ENCODE measurements around the gene KIRREL2. TPM values are rescaled to one million over a fixed set of nuclear protein-coding genes. Genes with fewer than 3 reads are reported as not detected.
A peak's percentile ranks its signal among the peaks of the same experiment; 100 is the strongest.

The KIRREL2 gene
- total RNA-seq, 6 experiments from 2014 or later, result 0.07 TPM; not detected in 5

- Mint-ChIP-seq H3K4me1 (ENCODE audit: low read depth) (peaks cover 51% of the 10 kb centered on the region), H3K27me3 (ENCODE audit: insufficient read depth) (peaks cover 2% of the 10 kb centered on the region; the same call in 1 of the 2 replicates), H3K36me3 (ENCODE audit: low read depth) (no peaks in the 10 kb centered on the region), H3K9me3 (no peaks in the 10 kb centered on the region), H3K27ac (peak overlapping the region; percentile 91), H3K4me3 (peak overlapping the region; percentile 95)
- no peak for TF ChIP-seq CTCF (IDR thresholded peaks at IDR 0.05)
- peak; percentile 79 for DNase-seq
These were observed 44.4 kb downstream of the KIRREL2 start for GRCh38 chr19:35901055-35901644.

GRCh38 chr19:35901854-35902661 lies 45.3 kb downstream of the KIRREL2 start, which contains the start of gene HCST:
Gene HCST (plus strand): TSS chr19:35902529. CDS start chr19:35902594, 65 bp downstream.
- H3K27me3 Mint-ChIP-seq (ENCODE audit: insufficient read depth), result peaks cover 2% of the 10 kb centered on the region; the same call in 1 of the 2 replicates
- DNase-seq, result peak; percentile 46
- H3K4me3 Mint-ChIP-seq, result peak within 1 kb of the TSS; percentile 95
- no peaks in the 10 kb centered on the region for H3K9me3 Mint-ChIP-seq
- H3K27ac Mint-ChIP-seq, result peak within 1 kb of the TSS; percentile 91
- peaks cover 60% of the 10 kb centered on the region for H3K4me1 Mint-ChIP-seq (ENCODE audit: low read depth)
- H3K36me3 Mint-ChIP-seq (ENCODE audit: low read depth), result no peaks in the 10 kb centered on the region
- no peak for TF ChIP-seq CTCF (IDR thresholded peaks at IDR 0.05)

GRCh38 chr19:35902870-35903475 lies 46.3 kb downstream of the KIRREL2 start:
- H3K36me3 Mint-ChIP-seq (ENCODE audit: low read depth), result no peaks in the 10 kb centered on the region
- peaks cover 2% of the 10 kb centered on the region; the same call in 1 of the 2 replicates for H3K27me3 Mint-ChIP-seq (ENCODE audit: insufficient read depth)
- H3K4me1 Mint-ChIP-seq (ENCODE audit: low read depth), result peaks cover 61% of the 10 kb centered on the region
- H3K27ac Mint-ChIP-seq, result peak overlapping the region; percentile 91
- no peak for DNase-seq
- peak overlapping the region; percentile 86 for H3K4me3 Mint-ChIP-seq
- no peaks in the 10 kb centered on the region for H3K9me3 Mint-ChIP-seq
- TF ChIP-seq CTCF (IDR thresholded peaks at IDR 0.05), result no peak

- Mint-ChIP-seq H3K36me3 (ENCODE audit: low read depth) (no peaks in the 10 kb centered on the region), H3K27me3 (ENCODE audit: insufficient read depth) (peaks cover 2% of the 10 kb centered on the region; the same call in 1 of the 2 replicates), H3K4me1 (ENCODE audit: low read depth) (peaks cover 58% of the 10 kb centered on the region), H3K4me3 (peak overlapping the region; percentile 86), H3K27ac (peak overlapping the region; percentile 91), H3K9me3 (no peaks in the 10 kb centered on the region)
- DNase-seq, result peak; percentile 80
- TF ChIP-seq CTCF (IDR thresholded peaks at IDR 0.05), result peak; percentile 18; the same call in 1 of the 2 replicates
These were observed 47.0 kb downstream of the KIRREL2 start for GRCh38 chr19:35903550-35904179.

GRCh38 chr19:35904311-35905068 lies 47.8 kb downstream of the KIRREL2 start:
- H3K36me3 Mint-ChIP-seq (ENCODE audit: low read depth), result no peaks in the 10 kb centered on the region
- no peak for TF ChIP-seq CTCF (IDR thresholded peaks at IDR 0.05)
- H3K27me3 Mint-ChIP-seq (ENCODE audit: insufficient read depth), result peaks cover 2% of the 10 kb centered on the region; the same call in 1 of the 2 replicates
- no peak for DNase-seq
- no peak overlapping the region for H3K27ac Mint-ChIP-seq
- H3K4me3 Mint-ChIP-seq, result no peak overlapping the region
- H3K9me3 Mint-ChIP-seq, result no peaks in the 10 kb centered on the region
- H3K4me1 Mint-ChIP-seq (ENCODE audit: low read depth), result peaks cover 55% of the 10 kb centered on the region
